Choroid plexus epithelial cell (primary cell): ENCODE measurements around the gene SRMS.

Experiments used
- DNase-seq: peaks from one replicate; pipeline ENCODE4 v3.0.0-alpha.2; 2010; ENCODE audit warnings: low read depth
- H3K4me3 ChIP-seq: 2 replicates; pipeline ENCODE4 v1.5.1; 2011; ENCODE audit warnings: low read depth, mild to moderate bottlenecking, control low read depth, low read length, moderate library complexity
- CTCF ChIP-seq: conservative IDR thresholded peaks from 2 replicates; pipeline ENCODE4 v1.5.1; 2011; ENCODE audit warnings: low read depth, mild to moderate bottlenecking, control low read depth, inconsistent platforms, low read length, moderate library complexity

SRMS gene

GRCh38 chr20:63533871-63534393 lies 13.6 kb downstream of the SRMS start:
- DNase-seq = no peak
- TF ChIP-seq CTCF = no peak
- no peak overlapping the region for H3K4me3 ChIP-seq

- TF ChIP-seq CTCF = no peak
- no peak for DNase-seq
These were observed 14.2 kb downstream of the SRMS start for GRCh38 chr20:63533388-63533787.

GRCh38 chr20:63532449-63532971 lies 15.0 kb downstream of the SRMS start:
- TF ChIP-seq CTCF = no peak
- no peak overlapping the region for H3K4me3 ChIP-seq
- DNase-seq = no peak

More at GRCh38 chr20:63533388-63533787, 14.2 kb downstream of the SRMS start:
- H3K4me3 ChIP-seq = no peak overlapping the region

- no peak for DNase-seq
- no peak for TF ChIP-seq CTCF
- no peak overlapping the region for H3K4me3 ChIP-seq
These were observed 15.7 kb downstream of the SRMS start for GRCh38 chr20:63531686-63532448.

- no peak overlapping the region for H3K4me3 ChIP-seq
- DNase-seq = no peak
- no peak for TF ChIP-seq CTCF
These were observed 16.8 kb downstream of the SRMS start for GRCh38 chr20:63530788-63531160.

GRCh38 chr20:63529861-63530787 lies 17.4 kb downstream of the SRMS start:
- no peak overlapping the region for H3K4me3 ChIP-seq
- no peak for DNase-seq
- no peak for TF ChIP-seq CTCF
